ENCODE measurements around the gene SNX13.

The SNX13 gene

DNA sequence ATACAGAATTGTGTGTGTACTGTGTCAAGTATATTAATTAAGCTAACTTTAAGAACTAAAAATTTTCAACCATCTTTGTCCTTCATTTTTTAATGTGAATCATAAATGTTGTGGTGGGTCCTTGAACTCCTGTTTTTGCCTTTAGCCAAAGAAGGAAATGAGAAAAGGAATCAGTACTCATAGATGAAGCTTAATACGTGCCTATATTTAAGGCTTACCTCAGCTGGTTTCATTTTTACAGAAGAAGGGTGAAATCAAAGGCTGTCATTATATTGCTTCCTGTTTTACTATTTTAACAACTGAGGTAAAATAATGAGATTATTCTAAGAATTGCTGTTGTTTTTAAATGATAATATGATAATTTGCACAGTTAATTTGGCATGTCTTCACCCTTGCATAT, 6.3 kb upstream of the SNX13 start:
- no peak for DNase-seq

DNA sequence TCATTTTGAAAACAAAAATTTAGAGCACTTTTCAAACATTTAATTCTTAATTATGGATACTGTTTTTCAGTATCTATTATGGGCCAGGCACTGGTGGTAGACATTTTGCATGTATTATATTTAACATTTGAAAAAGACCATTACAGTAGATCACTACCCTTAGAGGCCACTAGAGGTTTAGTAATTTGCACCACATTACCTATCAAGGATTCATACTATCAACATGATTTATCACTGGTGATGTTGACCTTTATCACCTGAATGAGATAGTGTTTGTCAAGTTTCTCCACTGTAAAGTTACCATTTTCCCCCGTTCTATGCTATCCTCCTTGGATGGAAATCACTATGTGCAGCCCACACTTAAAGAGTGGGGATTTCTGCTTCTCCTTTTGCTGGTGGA, 4.4 kb upstream of the SNX13 start:
- no peak for DNase-seq

DNA sequence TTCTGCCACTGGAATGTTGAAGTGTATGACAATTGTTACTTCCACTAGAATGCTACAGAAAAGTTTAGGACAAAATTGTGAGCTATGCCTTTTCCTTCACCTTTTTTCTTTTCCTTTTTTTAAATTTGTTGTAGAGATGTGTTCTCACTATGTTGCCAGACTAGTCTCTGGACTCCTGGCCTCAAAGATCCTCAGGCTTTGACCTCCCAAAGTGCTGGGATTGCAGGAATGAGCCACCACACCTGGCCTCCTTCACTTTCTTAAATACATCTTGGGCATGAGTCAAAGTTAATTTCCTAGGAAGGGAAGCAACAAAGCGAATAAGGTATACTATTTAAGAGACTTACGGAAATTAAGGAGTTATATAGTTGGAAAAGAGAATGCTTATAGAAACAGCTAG, 2.7 kb upstream of the SNX13 start:
- DNase-seq, result no peak

DNA sequence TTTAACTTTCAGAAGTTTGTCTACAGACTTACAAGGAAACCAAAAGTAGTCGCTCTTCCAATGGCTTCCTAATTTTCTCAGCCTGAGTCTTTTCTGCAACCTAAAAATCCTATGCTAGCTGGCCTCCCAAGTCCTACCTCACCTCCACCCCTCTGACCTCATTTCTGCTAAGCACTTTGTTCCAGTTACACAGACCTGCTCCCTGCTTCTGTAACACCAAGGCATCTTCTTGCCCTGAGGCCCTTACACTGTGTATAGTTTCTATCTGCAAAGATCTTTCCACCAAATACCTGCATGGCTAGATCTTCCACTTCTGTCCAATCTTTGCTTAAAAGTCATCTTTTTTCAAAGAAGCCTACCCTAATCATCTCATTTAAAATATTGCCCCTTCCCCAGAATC, 1.9 kb upstream of the SNX13 start:
- no peak for DNase-seq

DNA sequence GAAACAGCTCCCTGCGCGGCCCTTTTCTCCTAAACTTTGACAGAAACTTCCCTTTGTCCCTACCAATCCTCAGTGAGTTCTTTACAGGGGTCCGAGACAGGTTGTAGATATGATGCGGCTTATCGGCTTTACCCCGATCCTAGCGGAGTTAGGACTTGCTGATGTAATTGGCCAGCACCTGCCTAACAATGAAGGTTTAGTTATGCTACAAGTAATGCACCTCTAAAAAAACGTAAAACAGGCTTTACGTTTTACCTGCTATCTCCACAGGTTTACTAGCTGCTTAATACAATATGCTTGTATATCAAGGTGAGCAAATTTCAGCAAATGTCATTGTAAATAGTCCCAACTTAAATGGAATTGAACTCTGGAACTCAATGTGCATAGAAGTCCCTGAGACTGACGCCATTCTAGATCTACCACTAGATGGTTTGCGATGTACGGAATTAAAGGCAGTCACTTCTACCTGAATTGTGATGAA, 697 bp upstream of the SNX13 start:
- DNase-seq, result no peak

DNA sequence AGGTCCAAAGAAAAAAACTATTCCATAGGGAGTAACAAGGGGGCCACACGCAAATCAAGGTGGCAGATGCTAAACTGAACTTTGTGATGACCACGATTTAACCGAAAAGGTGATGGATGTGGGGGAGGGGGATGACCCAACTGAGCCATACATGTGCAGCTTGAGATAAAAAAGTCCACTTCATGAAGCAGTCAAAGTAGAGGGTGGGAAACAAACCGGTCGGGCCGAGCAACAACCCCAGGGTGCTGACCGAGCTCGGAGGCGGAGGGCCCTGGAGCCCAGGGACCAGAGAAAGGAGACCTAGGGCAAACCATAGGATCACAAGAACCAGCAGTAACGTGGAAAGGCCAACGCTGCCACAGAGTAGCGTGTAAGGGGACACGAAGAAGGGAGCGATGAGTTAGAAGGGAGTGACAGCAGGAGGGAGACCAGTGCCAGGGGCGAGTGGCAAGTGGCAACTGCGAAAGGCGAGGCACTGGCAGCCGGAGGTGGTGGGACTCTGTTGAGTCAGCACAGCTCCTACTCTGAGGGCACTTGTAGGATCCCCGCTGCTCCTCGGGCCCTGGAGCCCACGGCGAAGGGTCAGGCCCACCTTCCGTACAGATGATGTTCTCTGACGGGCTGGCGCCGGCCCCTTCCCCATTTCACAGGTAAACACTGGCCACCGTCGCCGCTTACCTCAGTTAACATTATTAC, 540 bp downstream of the SNX13 start:
- DNase-seq, result no peak

DNA sequence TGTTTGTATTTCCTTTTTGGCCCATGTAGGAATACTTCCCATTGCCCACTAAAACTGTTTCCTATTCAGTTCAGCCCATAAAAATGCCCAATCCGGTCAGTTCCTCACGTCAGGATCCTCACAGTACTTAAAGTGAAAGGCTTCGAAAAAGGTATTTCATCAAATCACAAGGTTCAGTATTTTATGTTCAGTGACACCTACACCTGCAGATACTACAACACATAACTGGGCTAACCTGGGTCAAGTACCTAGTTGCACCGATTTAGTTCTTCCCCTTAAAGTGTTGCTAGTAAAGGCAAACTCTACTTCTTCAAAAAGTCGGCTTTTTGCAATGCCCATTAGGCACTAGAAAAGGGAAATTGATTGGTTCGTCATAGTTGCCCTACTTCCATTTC, 1.1 kb downstream of the SNX13 start:
- no peak for DNase-seq

DNA sequence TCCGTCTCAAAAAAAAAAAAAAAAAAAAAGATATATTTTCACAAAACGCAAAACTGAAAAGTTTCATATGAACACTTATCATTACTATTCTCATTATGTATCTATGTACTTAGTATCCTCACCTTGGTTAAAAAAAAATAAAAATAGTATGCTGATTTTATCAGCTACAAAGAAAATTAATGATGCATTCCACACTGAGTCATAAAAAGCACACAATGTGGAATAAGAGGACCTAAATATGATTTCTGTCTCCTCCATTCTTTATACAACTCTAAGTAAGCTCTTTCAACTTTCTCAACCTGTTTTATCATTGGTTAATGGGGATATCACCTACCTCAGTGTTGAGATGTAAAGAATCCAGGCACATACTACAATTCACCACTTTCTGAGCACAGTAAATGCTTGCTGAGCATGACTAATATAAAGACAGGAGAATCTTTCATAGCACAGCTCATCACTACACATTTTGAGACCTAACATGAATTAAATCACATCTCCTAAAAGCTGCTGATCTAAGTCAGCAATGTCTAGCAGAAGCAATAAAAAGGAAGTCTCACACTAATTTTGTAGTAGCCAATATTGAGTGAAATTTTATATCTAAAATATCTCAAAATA, 2.7 kb downstream of the SNX13 start:
- no peak for DNase-seq

DNA sequence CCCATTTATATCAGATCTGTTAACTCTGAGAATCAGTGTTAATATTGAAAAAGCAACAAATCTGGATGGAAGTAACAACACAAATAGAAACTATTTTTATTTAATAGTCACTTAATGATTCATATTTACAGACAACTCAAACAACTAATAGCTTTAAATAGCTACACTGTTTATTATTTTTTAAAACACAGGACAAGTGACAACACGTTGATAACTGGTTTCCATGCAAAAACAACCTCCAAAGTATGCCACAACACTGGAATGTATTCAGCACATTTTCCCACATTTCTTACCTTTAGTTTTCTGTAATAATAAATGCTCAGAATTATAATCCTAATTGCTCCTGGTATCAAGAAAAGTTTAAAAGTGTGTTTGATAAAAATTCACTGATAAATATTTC, 4.0 kb downstream of the SNX13 start:
- no peak for DNase-seq

DNA sequence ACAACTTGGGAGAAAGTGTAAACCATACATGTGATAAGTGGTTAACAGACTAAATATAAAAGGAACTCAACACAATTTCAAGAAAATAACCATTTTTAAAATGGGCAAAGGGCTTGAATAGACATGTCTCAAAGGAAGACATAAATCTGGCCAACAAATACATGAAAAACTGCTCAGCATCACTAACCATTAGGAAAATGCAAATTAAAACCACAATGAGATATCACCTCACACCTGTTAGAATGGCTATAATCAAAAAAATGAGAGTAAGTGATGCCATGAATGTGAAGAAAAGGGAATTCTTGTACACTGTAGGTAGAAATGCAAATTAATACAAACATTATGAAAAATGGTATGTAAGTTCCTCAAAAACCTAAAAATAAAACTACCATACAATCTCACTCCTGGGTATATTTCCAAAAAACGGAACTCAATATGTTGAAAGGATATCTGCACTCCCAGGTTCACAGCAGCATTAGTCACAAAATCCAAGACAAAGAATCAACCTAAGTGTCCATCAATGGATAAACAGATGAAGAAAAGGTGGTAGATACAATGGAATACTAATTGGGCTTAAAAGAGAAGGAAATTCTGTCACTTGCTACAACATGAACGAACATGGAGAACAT, 5.6 kb downstream of the SNX13 start:
- DNase-seq, result no peak

DNA sequence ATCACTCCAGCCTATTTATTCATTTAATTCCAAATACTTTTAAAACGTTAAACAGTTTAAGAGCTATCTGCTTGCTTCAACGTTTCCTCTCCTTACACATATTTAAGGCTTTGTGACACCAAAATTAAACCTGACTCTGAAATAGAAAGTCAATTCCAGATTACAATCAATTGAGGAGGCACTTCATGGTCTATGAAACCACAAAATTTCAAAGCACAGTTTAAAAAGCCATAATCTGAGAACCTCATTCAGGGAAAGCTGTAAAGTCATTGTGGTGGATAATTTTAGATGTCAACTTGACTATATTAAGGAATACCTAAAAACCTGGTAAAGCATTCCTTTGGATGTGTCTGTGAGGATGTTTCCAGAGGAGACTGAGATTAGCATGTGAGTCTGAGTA, 6.2 kb downstream of the SNX13 start:
- DNase-seq, result no peak

DNA sequence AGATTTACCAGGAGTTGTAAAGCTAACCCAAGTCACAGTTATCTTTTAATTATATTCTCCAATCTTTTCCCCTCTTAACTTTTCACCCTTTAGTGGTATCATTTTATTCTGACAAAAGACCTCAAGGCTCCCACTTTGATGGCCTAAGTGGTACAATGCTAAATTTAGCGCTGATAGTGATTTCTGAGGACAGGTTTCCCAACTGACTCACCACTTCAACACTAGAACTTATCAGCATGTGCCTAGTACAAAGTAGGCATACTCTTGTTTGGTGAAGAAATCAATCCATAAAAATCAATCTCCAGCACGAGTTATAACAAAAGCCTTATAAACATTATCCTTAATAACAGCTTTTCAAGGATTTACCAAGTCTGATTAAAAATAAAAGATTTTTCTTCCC, 7.5 kb downstream of the SNX13 start:
- no peak for DNase-seq

DNA sequence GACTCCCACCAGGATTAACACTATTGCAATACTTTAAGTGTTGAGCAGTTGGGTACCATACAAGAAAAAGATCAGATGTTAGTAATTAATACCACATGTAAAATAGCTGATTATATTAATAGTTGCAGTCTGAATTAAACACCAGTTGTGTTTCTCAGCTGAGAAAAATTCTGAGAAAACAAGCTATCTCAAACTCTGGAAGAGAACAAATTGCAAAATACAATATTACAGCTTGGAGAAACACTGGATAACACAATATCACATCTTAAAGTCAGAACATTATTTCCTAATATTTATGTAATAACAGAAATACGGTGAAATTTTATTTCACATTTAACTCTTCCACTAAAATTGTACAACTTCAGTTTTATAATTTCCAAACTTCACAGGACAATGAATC, 9.2 kb downstream of the SNX13 start:
- DNase-seq, result no peak

DNA sequence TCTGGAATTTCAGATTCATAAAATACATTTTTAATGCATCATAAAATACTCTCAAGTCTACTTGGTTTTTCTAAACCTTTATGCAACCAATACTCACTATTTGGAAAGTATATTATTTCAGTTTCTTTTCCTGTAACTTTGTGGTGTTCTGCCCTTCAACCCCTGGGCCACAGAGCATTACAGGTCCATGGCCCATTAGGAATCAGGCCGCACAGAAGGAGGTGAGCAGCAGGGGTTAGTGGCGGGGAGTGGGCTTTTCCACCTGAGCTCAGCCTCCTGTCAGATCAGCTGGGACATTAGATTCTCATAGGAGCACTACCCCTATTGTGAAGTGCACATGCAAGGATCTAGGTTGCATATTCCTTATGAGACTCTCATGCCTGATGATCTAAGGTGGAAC, 9.7 kb downstream of the SNX13 start:
- DNase-seq, result no peak

DNA sequence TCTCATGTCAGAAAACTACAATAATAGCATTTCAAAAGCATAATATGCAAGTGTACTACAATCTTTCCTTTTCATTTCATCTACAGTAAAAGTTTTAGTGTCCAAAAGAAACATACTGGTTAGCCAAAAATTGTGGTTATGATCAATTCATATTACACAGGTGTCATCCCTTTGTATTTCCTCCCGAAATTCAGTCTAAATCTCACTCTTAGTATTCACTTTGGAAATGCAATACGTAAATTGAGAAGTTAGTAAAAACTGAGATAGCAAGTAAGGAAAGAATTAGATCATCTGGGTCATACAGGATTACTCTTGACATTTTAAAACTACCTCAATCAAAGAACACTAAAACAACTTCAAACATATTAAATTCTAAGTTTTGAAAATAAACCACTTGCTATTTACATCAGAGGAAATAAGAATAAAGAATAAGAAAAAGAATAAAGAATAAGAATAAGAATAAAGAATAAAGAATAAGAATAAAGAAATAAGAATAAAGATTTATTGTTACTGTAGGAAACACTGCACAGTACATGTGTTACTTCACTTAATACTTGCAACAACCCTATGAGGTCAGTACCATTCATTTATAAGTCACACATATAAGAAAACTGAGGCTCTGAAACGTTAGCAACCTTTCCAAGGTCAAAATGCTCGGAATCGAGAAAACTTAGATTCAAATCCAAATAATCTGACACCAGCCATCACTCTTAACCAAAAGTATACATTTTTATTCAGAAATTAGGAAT, 10.5 kb downstream of the SNX13 start:
- no peak for DNase-seq

DNA sequence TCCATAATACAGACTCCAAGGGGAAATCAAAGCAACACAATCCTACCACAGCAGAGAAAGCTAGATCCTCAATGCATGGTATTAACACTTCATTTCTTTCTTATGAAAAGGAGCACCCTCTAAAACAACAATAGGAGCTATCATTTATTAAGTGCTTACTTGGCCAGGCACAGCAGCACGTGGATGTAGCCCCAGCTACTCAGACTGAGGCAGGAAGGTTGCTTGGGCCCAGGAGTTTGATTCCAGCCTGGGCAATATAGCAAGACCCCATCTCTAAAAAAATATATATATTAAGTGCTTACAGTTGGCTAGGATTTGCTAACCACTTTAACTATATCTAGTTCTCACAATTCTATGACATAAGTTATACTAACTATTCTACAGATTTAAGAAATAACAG, 12.2 kb downstream of the SNX13 start:
- DNase-seq, result no peak

DNA sequence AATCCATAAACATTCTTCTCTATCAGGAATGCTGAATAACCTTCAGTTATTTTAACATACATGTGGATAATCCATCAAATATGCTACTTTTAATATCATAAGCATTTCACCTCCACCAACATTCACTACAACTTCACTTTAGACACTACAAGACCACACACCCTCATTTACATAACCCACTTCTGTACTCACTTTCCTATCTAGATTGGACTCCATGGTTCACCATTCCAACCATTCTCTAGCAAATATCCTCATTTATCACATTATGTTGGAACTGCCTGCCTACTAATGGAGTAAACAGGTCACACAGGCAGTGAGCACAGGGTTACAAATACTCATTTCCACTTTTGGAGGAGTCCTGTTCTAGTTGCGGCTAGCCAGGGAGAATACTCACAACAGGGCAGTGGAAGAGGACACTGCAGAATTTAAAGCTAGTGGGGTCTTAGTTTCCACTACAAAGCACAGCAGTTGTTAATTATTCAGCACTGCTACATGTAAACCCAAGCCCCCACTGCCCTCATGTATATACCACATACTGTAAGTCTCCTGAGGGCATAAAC, 18.4 kb downstream of the SNX13 start:
- no peak for DNase-seq

DNA sequence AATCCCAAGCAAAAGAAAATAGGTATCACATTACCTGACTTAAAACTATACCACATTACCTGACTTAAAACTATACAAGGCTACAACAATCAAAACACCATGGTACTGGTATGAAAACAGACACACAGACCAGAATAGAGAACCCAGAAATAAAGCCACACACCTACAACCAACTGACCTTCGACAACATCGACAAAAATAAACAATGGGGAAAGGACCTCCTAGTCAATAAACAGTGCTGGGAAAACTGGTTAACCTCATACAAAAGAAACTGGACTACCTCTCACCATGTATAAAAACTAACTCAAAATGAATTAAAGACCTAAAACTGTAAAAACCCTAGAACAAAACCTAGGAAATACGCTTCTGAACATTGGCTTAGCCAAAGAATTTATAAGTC, 22.5 kb downstream of the SNX13 start:
- no peak for DNase-seq

DNA sequence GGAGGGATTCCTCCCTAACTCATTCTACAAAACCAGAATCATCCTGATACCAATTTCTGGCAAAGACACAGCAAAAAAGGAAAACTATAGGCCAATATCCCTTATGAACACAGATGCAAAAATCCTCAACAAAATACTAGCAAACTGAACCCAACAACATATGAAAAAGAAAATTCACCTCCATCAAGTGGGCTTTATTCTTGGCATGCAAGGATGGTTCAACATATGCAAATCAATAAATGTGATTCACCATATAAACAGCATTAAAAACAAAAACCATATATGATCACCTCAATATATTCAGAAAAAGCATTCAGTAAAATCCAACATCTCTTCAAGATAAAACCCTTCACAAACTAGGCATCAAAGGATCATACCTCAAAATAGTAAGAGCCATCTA, 23.5 kb downstream of the SNX13 start:
- DNase-seq, result no peak

DNA sequence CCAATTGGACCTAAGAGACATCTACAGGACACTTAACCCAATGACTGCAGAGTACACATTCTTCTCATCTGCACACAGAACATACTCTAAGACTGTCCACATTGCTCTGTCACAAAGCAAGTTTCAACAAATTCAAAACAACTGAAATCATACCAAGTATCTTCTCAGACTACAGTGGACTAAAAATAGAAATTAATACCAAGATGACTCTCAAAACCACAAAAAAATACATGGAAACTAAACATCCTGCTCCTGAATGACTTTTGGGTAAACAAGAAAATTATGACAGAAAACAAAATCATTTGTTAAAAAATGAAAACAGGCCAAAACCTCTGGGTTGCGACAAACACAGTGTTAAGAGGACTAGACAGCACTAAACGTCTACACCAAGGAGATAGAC, 24.5 kb downstream of the SNX13 start:
- no peak for DNase-seq

DNA sequence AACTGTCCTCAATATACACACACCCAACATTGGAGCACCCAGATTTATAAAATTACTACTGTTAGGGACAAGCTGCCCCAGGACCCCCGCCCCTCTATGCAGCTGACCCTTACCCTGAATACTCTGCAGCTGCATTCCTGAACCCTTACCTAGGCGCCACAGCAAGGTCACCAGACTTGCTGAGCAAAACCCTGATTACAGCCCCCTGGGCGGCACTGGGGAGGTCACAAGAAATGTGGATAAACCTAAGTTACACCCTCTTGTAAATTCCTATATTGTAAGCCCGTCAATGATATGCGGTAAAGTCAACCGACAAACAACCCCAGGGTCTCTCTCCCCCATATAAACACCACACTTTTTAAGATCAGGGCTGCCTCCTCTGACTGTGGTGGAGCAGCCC, 25.1 kb downstream of the SNX13 start:
- no peak for DNase-seq

DNA sequence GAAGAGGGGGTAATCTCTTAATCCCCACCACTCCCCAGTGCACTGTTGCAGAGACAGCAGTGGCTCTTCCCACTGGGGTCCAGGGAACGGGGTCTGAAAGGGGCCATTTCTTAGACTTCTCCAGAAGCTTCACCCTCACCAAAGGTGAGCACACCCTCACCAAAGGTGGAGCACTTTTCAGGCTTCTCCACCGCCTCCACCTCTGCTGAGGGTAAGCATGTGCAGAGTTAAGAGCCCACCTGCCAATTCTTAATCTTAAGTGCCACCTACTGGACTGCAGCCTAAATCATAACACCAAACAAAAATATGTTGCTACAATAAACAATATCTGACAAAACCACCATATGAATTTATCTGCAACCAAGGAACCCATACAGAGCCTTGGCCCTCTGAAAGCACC, 27.0 kb downstream of the SNX13 start:
- no peak for DNase-seq

DNA sequence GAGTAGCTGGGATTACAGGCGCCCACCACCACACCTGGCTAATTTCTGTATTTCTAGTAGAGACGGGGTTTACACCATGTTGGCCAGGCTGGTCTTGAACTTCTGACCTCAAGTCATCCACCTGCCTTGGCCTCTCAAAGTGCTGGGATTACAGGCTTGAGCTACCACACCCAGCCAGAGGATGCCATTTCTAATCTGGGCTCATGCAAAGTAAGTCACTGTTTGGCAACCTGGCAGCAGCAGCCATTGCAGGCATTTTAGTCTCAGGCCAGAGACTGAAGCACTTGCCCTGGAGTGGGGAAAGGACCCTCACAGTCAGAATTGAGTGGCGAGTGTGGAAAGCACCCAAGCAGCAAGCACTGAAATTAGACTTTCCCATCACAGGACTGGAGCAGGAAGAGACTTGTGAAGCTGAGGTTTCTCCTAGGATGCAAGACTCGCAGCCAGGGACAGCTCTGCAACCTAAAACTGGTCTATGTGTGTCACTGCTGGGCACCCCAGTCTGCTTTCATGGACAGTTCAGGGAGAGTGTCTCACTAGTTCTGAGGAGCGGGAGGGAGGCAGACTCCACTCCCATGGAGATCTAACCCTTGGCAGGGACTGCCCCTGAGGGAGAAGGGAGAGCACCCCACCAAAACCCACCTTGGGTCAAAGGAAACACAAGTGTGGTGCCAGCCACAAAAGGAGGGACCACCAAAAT, 27.6 kb downstream of the SNX13 start:
- DNase-seq, result no peak

All from NCI-H1436 (cell line).